GM19193 (cell line): ENCODE measurements around the gene ZRANB2.

Source experiments
- POLR2A ChIP-seq: IDR thresholded peaks from 4 replicates; pipeline ENCODE4 v1.6.1; 2011; ENCODE audit not compliant: insufficient read depth, insufficient read length; ENCODE audit errors: extremely low read depth

The ZRANB2 gene

GRCh38 chr1:71086331-71086730 is 5.5 kb upstream of the ZRANB2 start:
- no peak for TF ChIP-seq POLR2A

DNA sequence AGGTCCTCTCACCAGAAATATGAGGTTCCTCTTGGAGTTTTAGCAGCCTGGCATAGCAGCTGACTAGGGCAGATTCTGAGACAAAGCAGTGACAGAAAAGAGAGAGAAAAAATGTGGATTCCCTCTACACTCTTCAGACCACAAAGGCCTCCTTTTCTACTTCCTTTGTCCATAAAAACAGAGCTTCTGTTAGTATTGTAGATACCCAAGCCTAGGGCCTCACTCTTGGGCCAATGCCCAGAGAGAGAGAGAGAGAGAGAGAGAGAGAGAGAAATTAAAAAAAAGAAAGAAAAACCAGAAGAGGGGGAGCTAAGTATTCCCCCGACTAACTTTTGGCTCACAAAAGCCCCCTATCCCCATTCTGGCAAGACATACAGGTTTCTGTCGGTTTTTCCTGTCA is 2.4 kb upstream of the ZRANB2 start:
- no peak for TF ChIP-seq POLR2A

GRCh38 chr1:71081697-71082080 is 854 bp upstream of the ZRANB2 start:
- TF ChIP-seq POLR2A, result no peak

DNA sequence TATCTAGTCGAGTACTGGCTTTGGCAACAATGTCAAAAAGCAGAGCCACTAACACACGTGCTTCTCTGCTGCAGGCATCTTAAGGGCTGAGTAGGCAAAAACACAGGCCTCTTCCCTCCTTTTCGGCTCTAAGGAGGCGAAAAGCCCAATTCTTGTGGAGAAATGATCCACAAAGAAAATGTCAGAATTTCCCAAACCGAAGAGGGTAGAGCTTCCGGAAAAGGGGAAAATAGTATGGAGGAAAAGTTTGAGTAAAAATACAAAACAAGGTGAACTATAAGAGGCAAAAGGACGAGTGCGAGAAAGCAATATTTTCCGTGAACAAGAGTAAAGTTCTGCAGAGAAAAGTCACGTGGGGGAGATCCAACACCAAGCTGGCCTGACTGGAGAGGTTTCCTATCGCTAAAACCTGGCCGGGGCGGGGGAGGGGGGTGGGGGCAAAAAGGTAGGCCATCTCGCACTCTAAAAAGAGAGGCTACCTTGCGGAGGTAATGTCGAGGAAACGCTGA is 551 bp downstream of the ZRANB2 start:
- TF ChIP-seq POLR2A, result no peak

DNA sequence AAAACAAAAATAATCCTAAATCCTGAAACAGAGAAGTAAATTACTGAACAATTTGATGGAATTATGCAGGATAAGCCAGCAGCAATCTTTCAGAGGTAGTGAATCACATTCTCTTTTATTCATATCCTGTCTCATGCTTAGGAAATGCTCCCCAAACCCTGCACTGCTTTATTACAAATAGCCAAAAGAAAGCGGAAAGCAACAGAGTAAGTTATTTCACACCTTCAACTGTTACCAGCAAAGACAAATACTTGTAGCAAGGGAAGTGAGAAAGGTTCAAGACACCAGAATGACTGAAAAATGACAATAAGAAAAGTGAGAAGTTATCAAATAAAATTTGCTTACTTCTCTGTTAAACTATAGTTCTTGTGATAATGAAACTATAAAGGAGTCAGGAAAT is 6.2 kb downstream of the ZRANB2 start:
- TF ChIP-seq POLR2A, result no peak

- TF ChIP-seq POLR2A, result no peak
These were observed 8.6 kb downstream of the ZRANB2 start for GRCh38 chr1:71072273-71072672.

- no peak for TF ChIP-seq POLR2A
These were observed 9.1 kb downstream of the ZRANB2 start for GRCh38 chr1:71071720-71072119.

- no peak for TF ChIP-seq POLR2A
These were observed 12.3 kb downstream of the ZRANB2 start for GRCh38 chr1:71068325-71069240.

GRCh38 chr1:71054791-71055190 is 26.0 kb downstream of the ZRANB2 start:
- TF ChIP-seq POLR2A, result no peak

DNA sequence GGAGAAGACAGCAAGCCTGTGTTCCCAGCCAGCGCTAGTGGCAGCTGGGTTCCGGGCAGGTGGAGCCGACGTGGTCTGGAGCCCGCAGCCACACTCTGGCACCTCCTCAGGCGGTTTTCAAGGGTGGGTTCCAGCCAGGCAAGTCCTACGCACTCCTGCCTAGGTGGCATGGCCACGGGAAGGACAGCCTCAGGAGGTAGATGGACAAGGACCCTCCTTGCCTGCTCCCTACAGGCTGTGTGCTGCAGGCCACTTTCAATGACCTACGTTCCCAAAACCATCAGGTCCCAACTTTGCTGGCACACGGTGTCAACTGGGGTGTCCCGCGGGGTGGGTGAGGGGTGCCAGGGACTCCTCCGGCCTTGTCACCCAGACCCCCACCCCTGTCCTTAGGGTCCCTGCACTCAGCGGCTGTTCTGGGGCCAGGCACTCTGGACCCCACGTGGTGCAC is 26.5 kb downstream of the ZRANB2 start:
- peak; percentile 42 for TF ChIP-seq POLR2A

DNA sequence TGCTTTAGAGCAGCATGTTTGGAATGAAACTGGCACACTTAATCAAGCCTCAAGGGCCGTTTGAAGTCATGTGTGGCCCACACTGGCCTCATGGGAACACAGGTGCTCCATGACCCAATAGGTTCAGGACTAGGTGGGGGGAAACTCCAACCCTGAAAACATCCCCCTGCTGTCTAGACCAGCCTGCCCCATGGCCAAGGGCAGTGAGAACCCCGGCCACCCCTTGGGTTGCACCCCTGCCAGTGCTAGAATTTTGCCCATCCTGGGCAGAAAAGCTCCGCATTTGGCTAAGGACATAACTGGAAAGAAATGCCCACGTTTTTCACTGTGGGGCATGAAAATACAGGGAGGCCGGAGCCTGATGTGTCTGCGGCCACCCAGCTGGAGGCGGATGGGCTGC is 27.1 kb downstream of the ZRANB2 start:
- no peak for TF ChIP-seq POLR2A

DNA sequence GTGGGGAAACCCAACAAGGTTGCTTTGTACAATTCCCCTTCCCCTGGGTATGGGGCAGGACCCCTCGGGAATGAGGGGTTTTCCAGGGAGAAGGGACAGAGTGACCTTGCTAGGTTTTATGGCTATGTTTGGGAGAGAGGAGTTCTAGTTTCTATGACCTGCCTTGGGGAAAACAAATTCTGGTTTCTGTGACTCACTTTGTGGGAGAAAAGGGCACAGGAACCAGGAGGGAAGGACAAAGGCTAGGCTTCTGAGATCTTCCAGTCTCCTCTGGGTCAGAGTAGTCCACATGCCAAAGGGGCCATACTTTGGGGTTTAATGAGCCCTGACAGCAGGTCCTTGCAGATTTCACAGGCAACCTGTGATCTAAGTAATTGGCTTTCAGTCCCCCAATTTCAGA is 27.7 kb downstream of the ZRANB2 start:
- TF ChIP-seq POLR2A, result no peak

GRCh38 chr1:71049951-71050598 is 30.8 kb downstream of the ZRANB2 start:
- TF ChIP-seq POLR2A, result no peak

DNA sequence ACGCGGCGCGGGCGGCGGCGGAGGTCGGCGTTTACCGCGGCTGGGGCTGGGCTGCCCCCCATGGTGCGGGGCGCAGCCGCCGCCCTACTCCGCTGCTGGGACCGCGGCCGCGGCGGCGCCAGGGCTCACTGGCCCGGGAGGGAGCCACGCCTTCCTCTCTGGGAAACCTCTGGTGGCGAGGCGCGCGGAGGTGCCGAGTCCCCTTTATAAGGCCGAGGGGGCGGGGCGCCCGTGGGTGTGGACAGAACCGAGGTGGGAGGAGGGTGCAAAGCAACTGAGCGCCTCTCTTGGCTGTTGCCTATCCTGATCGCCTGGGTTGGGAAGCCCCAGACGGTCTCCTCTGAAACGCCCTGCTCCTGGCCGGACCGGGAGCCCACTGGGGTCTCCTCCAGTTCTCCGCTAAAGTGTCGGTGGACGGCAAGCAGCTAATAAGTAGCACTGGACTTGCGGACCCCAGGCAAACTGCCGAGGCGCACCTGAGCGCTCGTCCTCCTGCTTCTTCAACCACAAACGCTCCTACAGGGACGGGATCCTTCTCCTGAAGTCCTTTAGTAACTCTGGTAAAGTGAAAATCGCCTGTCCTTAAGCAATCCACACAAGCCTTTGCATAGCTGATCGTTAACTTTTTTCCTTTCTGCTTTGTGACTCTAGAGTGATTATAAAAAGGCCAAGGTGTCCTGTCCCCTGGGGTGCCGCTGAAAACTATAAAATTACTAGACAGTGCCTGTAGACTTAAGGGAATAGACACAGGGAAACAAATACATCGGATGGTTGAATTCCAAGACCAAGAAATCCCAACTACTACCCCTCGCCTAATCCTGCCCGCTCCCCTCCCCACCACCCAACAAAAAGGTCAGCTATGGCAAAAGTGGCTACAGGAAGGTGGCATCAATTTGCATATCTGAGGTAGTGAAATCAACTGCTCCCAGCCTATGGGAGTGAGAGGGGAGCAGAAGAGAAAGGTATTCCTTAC is 32.9 kb downstream of the ZRANB2 start, which contains the start of gene PTGER3:
Gene PTGER3, minus strand, starts transcription at position 182 of the 973 bp plus-strand sequence. CDS start 239 bp downstream, outside the sequence.
- TF ChIP-seq POLR2A, result no peak
